Activated CD4-positive, CD25-positive, alpha-beta regulatory T cell treated with anti-CD3 and anti-CD28 coated beads, Interleukin-2, amount 50 U/mL, for 24 hours (primary cell): ENCODE results near the gene ITGB4.
A peak's percentile ranks its signal among the peaks of the same experiment; 100 is the strongest.
"Not testable (repeated sequence)": the region's sequence is repeated elsewhere in the genome, so short reads cannot be mapped to it uniquely, and the experiment has no call there.

Experiments
- ATAC-seq, 2 donors: fragments of 150-1000 bp; cut with Tn5 transposase; one replicate each; pipeline ENCODE4 v1.10.0; 2021; ENCODE audit warnings: mild to moderate bottlenecking in 1 of 2, moderate library complexity in 1 of 2

ITGB4 gene

GRCh38 chr17:75754378-75755204, 33.3 kb downstream of the ITGB4 start:
- no peak for ATAC-seq

GRCh38 chr17:75755205-75755901, 34.1 kb downstream of the ITGB4 start:
- ATAC-seq, result no peak

GRCh38 chr17:75755990-75756389, 34.7 kb downstream of the ITGB4 start:
- ATAC-seq, result no peak

GRCh38 chr17:75756451-75757085, 35.3 kb downstream of the ITGB4 start:
- no peak for ATAC-seq

DNA sequence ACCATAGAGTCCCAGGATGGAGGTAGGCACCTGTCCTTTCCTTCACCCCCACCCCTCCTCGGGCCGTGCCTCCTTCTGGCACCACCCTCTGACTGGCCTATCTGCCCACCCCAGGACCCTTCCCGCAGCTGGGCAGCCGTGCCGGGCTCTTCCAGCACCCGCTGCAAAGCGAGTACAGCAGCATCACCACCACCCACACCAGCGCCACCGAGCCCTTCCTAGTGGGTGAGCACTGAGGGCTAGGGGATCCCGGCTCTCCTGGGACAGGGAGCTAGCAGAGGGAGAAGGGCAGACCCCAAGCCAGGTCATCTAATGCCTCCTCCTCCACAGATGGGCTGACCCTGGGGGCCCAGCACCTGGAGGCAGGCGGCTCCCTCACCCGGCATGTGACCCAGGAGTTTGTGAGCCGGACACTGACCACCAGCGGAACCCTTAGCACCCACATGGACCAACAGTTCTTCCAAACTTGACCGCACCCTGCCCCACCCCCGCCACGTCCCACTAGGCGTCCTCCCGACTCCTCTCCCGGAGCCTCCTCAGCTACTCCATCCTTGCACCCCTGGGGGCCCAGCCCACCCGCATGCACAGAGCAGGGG, 35.9 kb downstream of the ITGB4 start:
- ATAC-seq, result no peak

DNA sequence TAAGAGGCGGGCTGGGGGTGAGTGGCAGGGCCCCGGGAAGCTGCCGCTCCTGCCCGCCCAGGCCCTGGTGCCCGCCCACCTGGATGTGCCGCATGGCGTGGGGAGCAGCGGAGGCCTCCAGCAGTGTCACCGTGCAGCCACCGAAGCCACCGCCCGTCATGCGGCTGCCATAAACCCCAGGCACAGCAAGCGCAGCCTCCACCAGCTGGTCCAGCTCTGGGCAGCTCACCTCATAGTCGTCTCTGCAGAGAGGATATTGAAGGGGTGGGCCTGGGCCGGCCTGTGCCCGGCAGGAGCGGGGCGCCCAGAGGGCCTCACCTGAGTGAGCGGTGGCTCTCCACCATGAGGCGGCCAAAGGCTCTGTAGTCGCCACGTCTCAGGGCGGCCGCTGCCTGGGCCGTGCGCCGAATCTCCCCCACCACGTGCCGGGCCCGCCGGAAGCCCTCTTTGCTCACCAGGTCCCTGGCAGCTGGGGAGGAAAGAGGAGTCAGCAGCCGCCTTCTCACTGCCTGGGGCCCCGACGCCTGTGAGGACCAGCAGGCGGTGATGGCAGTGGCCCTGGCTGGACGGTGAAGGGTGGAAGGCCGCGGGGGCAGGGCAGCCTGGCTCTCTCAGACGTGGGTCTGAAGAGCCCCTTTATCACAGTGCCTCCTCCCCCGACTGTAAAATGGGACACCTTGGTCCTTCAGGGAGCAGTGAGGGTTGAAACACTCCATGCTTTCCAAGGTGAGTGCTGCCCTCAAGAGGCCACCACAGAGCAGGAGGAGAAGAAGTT, 37.1 kb downstream of the ITGB4 start:
- no peak for ATAC-seq

- no peak for ATAC-seq
These were observed 38.2 kb downstream of the ITGB4 start for GRCh38 chr17:75759457-75759856.

- not testable (repeated sequence) for ATAC-seq
These were observed 38.9 kb downstream of the ITGB4 start for GRCh38 chr17:75759978-75760640.

DNA sequence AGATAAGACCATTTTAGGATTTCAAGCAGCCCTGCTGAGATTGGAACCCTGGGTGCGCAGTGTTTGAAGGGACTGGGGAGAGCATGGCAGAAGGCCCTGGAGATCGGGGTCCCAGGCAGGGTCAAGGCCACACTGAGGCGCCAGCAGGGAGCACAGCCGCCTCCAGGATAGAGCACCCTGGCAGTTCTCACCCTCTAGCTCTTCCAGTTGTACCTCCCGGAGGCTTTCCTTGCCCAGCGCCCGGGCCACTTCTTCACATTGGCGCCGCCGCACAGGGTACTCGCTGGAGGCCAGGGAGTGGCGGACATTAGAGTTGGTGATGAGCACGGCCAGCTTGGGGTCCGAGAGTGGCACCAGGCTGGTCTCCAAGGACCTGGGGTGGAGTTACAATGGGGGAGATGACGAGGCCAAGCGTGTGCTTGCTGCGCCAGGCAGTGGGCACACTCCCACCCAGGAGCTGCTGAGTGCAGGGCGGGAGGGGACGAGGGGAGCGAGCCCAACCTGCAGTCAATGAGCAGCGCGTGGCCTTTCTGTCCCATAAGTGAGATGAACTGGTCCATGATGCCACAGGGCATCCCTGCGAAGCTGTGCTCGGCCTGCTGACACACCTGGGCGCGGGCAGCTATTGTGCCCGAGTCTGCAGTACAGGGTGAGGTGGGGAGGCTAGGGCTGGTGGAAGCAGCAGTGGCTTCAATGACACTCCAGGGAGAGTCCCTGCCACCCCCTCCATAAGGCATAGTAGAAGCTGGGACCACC, 41.4 kb downstream of the ITGB4 start:
- no peak for ATAC-seq

DNA sequence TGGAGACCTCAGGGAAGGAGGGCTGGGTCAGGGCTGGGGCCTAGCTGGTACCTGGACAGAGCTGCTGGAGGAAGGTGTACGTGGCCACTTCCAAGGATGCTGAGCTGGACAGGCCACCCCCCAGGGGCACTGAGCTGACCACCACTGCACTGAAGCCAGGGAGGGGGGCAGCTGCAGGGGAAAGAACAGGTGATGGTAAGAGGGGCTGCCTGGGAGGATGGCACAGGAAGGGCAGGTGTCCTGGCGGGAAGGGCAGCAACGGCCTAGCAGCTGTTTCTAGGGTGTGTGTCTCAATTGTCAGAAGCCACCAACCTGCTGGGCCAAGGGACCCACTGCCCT, 42.0 kb downstream of the ITGB4 start:
- ATAC-seq, result no peak

- ATAC-seq, result no peak
These were observed 42.6 kb downstream of the ITGB4 start for GRCh38 chr17:75763613-75764416.

GRCh38 chr17:75764417-75764710, 43.1 kb downstream of the ITGB4 start:
- no peak for ATAC-seq

- ATAC-seq, result peak; percentile 94 to 96
These were observed 43.6 kb downstream of the ITGB4 start, which contains the start of gene GALK1 for GRCh38 chr17:75764711-75765421. GALK1 (minus strand) TSS chr17:75765192; CDS start chr17:75765136, 56 bp downstream.

GRCh38 chr17:75765981-75766380, 44.7 kb downstream of the ITGB4 start:
- ATAC-seq, result no peak

DNA sequence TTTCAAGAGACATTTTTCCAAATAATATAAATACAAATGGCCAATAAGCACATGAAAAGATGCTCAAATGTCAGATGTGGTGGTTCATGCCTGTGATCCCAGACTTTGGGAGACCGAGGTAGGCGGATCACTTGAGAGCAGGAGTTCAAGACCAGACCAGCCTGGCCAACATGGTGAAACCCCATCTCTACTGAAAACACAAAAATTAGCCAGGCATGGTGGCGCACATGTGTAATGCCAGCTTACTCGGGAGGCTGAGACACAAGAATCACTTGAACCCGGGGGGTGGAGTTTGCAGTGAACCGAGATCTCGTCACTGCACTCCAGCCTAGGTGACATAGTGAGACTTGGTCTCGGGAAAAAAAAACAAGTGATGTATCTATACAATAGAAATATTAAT, 46.6 kb downstream of the ITGB4 start:
- no peak for ATAC-seq

GRCh38 chr17:75769536-75769935, 48.3 kb downstream of the ITGB4 start:
- no peak for ATAC-seq

DNA sequence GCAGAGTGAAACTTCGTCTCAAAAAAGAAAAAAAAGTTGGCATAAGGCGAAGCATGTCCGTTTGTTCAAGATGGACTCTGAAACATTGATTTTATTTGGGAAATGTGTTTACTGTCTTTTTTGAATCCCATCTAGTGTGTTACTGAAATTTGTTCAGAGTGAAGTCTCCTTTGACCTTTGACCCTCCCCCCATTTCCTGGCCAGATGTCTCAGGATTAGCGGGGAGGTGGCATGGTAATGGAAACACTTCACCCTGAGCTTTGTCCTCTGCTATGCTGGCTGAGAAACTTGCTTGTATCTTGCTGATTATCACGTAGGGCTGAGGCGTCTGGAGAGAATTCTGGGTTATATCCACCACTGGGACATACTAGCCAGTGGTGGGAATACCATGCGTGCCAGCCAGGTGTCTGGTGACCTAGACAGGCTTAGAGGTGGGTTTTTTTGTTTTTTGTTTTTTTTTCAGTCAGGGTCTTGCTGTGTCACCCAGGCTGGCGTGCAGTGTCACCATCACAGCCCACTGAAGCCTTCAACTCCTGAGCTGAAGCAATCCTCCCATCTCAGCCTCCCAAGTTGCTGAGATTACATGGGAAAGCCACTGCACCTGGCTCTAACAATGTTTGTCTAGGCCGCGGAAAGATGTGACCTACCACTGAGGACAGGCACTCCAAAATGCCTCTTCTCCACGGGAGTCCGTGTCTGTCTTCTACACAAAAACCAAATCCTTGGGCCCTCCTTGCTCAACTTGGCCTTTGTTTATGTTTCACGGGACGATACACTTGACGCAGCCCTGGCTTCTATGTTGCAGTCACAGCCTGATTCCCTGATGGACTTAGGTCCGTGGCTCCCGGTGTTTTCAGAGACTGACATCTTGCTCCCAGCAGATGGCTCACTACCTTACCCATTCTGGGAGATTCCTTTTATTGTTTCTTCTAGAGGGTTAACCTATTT, 50.3 kb downstream of the ITGB4 start:
- no peak for ATAC-seq

GRCh38 chr17:75773121-75773807, 52.0 kb downstream of the ITGB4 start:
- ATAC-seq, result no peak
